ENCODE results near the gene FMO5. TPM values are rescaled to one million over a fixed set of nuclear protein-coding genes. Genes with fewer than 3 reads are reported as not detected.
"Not testable (repeated sequence)": the region's sequence is repeated elsewhere in the genome, so short reads cannot be mapped to it uniquely, and the experiment has no call there.

Gene FMO5
- total RNA-seq, 4 donors from 2014 or later, result 2.1 to 3.9 (median 3.8) TPM

- Histone ChIP-seq H3K9me3 (no peaks in the 10 kb centered on the region), H3K27ac (no peak overlapping the region), H3K4me1 (no peaks in the 10 kb centered on the region), H3K36me3 (no peaks in the 10 kb centered on the region), H3K27me3 (no peaks in the 10 kb centered on the region), H3K4me3 (no peak overlapping the region)
- DNase-seq, result no peak
- no peak for TF ChIP-seq POLR2A (IDR thresholded peaks at IDR 0.05)
- TF ChIP-seq, protein P1, sequence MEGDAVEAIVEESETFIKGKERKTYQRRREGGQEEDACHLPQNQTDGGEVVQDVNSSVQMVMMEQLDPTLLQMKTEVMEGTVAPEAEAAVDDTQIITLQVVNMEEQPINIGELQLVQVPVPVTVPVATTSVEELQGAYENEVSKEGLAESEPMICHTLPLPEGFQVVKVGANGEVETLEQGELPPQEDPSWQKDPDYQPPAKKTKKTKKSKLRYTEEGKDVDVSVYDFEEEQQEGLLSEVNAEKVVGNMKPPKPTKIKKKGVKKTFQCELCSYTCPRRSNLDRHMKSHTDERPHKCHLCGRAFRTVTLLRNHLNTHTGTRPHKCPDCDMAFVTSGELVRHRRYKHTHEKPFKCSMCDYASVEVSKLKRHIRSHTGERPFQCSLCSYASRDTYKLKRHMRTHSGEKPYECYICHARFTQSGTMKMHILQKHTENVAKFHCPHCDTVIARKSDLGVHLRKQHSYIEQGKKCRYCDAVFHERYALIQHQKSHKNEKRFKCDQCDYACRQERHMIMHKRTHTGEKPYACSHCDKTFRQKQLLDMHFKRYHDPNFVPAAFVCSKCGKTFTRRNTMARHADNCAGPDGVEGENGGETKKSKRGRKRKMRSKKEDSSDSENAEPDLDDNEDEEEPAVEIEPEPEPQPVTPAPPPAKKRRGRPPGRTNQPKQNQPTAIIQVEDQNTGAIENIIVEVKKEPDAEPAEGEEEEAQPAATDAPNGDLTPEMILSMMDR (IDR thresholded peaks at IDR 0.05), result no peak
- intact Hi-C loops (cut with DNase I; ENCODE audit: low total_unique reads), result no loop called here
These were observed 63.0 kb downstream of the FMO5 start for GRCh38 chr1:147162093-147162492.

GRCh38 chr1:147157116-147157515 is 68.0 kb downstream of the FMO5 start:
- H3K36me3 ChIP-seq; H3K27me3 ChIP-seq; DNase-seq; H3K4me1 ChIP-seq; H3K27ac ChIP-seq; H3K9me3 ChIP-seq; intact Hi-C loops (cut with DNase I; ENCODE audit: low total_unique reads); H3K4me3 ChIP-seq: not testable (repeated sequence)

DNA sequence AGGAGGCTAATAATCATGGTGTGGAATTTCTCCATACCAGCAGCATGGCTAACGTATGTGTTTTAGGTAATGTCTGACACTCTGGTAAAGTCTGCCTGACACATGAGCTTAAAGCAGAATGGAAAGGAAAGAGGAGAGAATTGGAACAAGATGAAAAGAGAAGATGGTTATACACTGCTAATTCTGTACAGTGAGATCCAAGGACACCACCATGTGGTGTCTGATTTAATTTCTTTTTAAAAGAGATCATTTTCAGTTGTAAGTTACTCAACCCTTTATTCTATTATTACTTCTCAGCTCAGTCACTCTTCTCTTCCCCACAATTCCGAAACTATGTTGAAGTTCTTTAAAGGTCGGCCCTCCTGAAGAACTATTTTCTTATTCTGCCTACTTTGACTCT is 68.5 kb downstream of the FMO5 start:
- Histone ChIP-seq H3K4me3 (no peak overlapping the region), H3K9me3 (no peaks in the 10 kb centered on the region), H3K4me1 (no peaks in the 10 kb centered on the region), H3K36me3 (no peaks in the 10 kb centered on the region), H3K27ac (no peak overlapping the region), H3K27me3 (no peaks in the 10 kb centered on the region)
- DNase-seq, result no peak
- TF ChIP-seq, protein P1 (IDR thresholded peaks at IDR 0.05), result no peak
- no peak for TF ChIP-seq POLR2A (IDR thresholded peaks at IDR 0.05)
- intact Hi-C loops (cut with DNase I; ENCODE audit: low total_unique reads), result no loop called here

DNA sequence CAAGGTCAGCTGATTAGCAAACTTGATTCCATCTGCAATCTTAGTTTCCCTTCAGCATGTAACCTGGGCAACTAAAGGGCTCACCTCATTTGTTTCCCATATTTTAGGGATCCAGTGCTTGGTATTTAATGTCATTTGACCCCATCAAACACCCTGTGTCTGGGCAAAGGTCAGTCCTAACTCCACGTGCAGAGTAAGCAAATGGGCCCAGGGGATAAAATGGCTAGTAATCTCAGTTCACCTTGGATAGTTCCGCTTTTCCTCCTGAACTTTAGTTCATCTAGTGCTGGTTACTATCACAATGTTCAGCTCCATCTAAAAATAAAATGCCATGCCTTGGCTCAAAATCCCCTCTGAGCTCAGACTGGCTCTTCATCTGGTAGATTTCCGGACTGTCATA is 72.4 kb downstream of the FMO5 start:
- Histone ChIP-seq H3K4me1 (no peaks in the 10 kb centered on the region), H3K36me3 (no peaks in the 10 kb centered on the region), H3K27me3 (no peaks in the 10 kb centered on the region), H3K9me3 (no peaks in the 10 kb centered on the region), H3K4me3 (no peak overlapping the region), H3K27ac (no peak overlapping the region)
- no peak for DNase-seq
- TF ChIP-seq POLR2A (IDR thresholded peaks at IDR 0.05), result no peak
- TF ChIP-seq, protein P1 (IDR thresholded peaks at IDR 0.05), result no peak
- intact Hi-C loops (cut with DNase I; ENCODE audit: low total_unique reads), result no loop called here

DNA sequence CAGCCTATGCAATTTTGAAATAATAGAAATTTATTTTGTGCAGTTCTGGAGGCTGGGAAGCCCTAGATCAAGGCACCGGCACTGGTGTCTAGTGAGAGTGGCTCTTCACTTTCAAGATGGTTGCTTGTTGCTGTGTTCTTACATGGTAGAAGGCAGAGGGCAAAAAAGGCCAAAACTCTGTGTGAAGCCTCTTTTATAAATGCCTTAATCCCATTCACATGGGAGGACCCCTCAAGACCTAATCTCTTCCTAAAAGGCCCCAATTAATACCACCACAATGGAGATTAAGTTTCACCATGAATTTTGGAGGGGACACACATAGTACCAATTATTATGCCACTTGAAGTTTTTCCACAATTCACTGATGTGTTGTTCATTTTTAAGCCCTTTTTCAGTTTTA is 73.9 kb downstream of the FMO5 start:
- intact Hi-C loops (cut with DNase I; ENCODE audit: low total_unique reads), result no loop called here
- TF ChIP-seq POLR2A (IDR thresholded peaks at IDR 0.05), result no peak
- TF ChIP-seq, protein P1 (IDR thresholded peaks at IDR 0.05), result no peak
- DNase-seq, result no peak

DNA sequence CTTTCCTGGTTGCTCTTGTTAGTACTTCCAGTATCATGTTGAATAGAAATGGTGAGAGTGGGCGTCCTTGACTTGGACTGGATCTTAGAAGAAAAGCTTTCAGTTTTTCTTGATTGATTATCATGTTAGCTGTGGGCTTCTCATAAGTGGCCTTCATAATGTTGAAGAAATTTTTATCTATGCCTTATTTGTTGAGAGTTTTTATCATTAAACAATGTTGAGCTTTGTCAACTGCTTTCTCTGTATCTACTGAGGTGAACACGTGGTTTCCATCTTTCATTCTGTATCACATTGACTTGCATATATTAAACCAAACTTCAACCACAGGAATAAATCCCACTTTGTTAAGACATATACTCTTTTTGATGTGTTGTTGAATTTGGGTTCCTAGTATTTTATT is 82.3 kb downstream of the FMO5 start:
- no peak for TF ChIP-seq POLR2A (IDR thresholded peaks at IDR 0.05)
- TF ChIP-seq, protein P1 (IDR thresholded peaks at IDR 0.05), result no peak
- Histone ChIP-seq H3K27ac (no peak overlapping the region), H3K4me3 (no peak overlapping the region), H3K4me1 (no peaks in the 10 kb centered on the region), H3K27me3 (no peaks in the 10 kb centered on the region), H3K9me3 (no peaks in the 10 kb centered on the region), H3K36me3 (no peaks in the 10 kb centered on the region)
- DNase-seq, result no peak
- intact Hi-C loops (cut with DNase I; ENCODE audit: low total_unique reads), result no loop called here

More for the DNA sequence above, 73.9 kb downstream of the FMO5 start:
- no peaks in the 10 kb centered on the region for H3K9me3 ChIP-seq
- no peak overlapping the region for H3K27ac ChIP-seq
- no peaks in the 10 kb centered on the region for H3K27me3 ChIP-seq
- no peaks in the 10 kb centered on the region for H3K4me1 ChIP-seq
- no peaks in the 10 kb centered on the region for H3K36me3 ChIP-seq
- H3K4me3 ChIP-seq, result no peak overlapping the region
